HG02970 (cell line): ENCODE results near the gene ZBTB47.

Experiments
- ATAC-seq: cut with Tn5 transposase; IDR thresholded peaks from one replicate; pipeline ENCODE4 v1.9.1; 2021; ENCODE audit warnings: mild to moderate bottlenecking, moderate library complexity, moderate number of reproducible peaks; ENCODE audit not compliant: unreplicated experiment, low FRiP score

ZBTB47 gene

GRCh38 chr3:42707620-42708355 is 54.3 kb downstream of the ZBTB47 start:
- ATAC-seq = no peak

GRCh38 chr3:42708611-42709151 is 55.2 kb downstream of the ZBTB47 start:
- no peak for ATAC-seq

- ATAC-seq = no peak
Observed at GRCh38 chr3:42709621-42710020, 56.1 kb downstream of the ZBTB47 start.

- ATAC-seq = no peak
Observed at GRCh38 chr3:42710323-42711021, 57.0 kb downstream of the ZBTB47 start.

- ATAC-seq = no peak
Observed at GRCh38 chr3:42711491-42712343, 58.2 kb downstream of the ZBTB47 start.

- ATAC-seq = no peak
Observed at GRCh38 chr3:42712344-42712648, 58.8 kb downstream of the ZBTB47 start.

- ATAC-seq = no peak
Observed at GRCh38 chr3:42712688-42713372, 59.3 kb downstream of the ZBTB47 start.

- ATAC-seq = no peak
Observed at GRCh38 chr3:42713747-42714146, 60.2 kb downstream of the ZBTB47 start.

- no peak for ATAC-seq
Observed at GRCh38 chr3:42714171-42714852, 60.8 kb downstream of the ZBTB47 start.
